GM21619 (cell line): ENCODE results near the gene CBX6.
"Not testable (repeated sequence)": the region's sequence is repeated elsewhere in the genome, so short reads cannot be mapped to it uniquely, and the experiment has no call there.

Experiments
- ATAC-seq: cut with Tn5 transposase; IDR thresholded peaks from one replicate; pipeline ENCODE4 v1.9.1; 2021; ENCODE audit not compliant: unreplicated experiment

CBX6 gene

GRCh38 chr22:38861170-38861876, 10.7 kb downstream of the CBX6 start:
- no peak for ATAC-seq

- ATAC-seq = no peak
These were observed 11.5 kb downstream of the CBX6 start for GRCh38 chr22:38860283-38861169.

GRCh38 chr22:38859581-38860282, 12.3 kb downstream of the CBX6 start:
- ATAC-seq = no peak

- no peak for ATAC-seq
These were observed 13.5 kb downstream of the CBX6 start for GRCh38 chr22:38858492-38858891.

GRCh38 chr22:38854476-38854875, 17.5 kb downstream of the CBX6 start:
- not testable (repeated sequence) for ATAC-seq

- not testable (repeated sequence) for ATAC-seq
These were observed 18.1 kb downstream of the CBX6 start for GRCh38 chr22:38853883-38854282.

GRCh38 chr22:38853196-38853651, 18.8 kb downstream of the CBX6 start:
- no peak for ATAC-seq

- no peak for ATAC-seq
These were observed 19.5 kb downstream of the CBX6 start for GRCh38 chr22:38852522-38852921.

GRCh38 chr22:38850941-38851849, 20.8 kb downstream of the CBX6 start:
- ATAC-seq = no peak

- ATAC-seq = no peak
These were observed 21.6 kb downstream of the CBX6 start for GRCh38 chr22:38850399-38850798.

GRCh38 chr22:38849811-38850210, 22.2 kb downstream of the CBX6 start:
- ATAC-seq = no peak

GRCh38 chr22:38846412-38846811, 25.6 kb downstream of the CBX6 start:
- no peak for ATAC-seq

GRCh38 chr22:38845004-38845740, 26.8 kb downstream of the CBX6 start:
- no peak for ATAC-seq

GRCh38 chr22:38844315-38845003, 27.6 kb downstream of the CBX6 start:
- ATAC-seq = no peak

GRCh38 chr22:38843657-38844314, 28.2 kb downstream of the CBX6 start, which contains the start of gene NPTXR:
TSS of gene NPTXR (minus strand) at chr22:38844028.
- ATAC-seq = no peak

- ATAC-seq = no peak
These were observed 28.8 kb downstream of the CBX6 start for GRCh38 chr22:38843201-38843656.

GRCh38 chr22:38842512-38843200, 29.4 kb downstream of the CBX6 start:
- ATAC-seq = no peak

GRCh38 chr22:38841635-38842034, 30.4 kb downstream of the CBX6 start:
- no peak for ATAC-seq
